UCSD-AML1 (cell line): ENCODE measurements around the gene KCNG1.

Experiments used
- DNase-seq: peaks from one replicate; lab custom pipeline; 2025; ENCODE audit not compliant: unreplicated experiment; lab: John Stamatoyannopoulos, UW

Gene KCNG1

GRCh38 chr20:51036226-51036625, 13.3 kb upstream of the KCNG1 start:
- DNase-seq = no peak

GRCh38 chr20:51034988-51035656, 12.2 kb upstream of the KCNG1 start:
- no peak for DNase-seq

- no peak for DNase-seq
Measured at GRCh38 chr20:51034476-51034875, 11.6 kb upstream of the KCNG1 start.

- DNase-seq = no peak
Measured at GRCh38 chr20:51029963-51030920, 7.3 kb upstream of the KCNG1 start.

- no peak for DNase-seq
Measured at GRCh38 chr20:51029556-51029955, 6.6 kb upstream of the KCNG1 start.

DNA sequence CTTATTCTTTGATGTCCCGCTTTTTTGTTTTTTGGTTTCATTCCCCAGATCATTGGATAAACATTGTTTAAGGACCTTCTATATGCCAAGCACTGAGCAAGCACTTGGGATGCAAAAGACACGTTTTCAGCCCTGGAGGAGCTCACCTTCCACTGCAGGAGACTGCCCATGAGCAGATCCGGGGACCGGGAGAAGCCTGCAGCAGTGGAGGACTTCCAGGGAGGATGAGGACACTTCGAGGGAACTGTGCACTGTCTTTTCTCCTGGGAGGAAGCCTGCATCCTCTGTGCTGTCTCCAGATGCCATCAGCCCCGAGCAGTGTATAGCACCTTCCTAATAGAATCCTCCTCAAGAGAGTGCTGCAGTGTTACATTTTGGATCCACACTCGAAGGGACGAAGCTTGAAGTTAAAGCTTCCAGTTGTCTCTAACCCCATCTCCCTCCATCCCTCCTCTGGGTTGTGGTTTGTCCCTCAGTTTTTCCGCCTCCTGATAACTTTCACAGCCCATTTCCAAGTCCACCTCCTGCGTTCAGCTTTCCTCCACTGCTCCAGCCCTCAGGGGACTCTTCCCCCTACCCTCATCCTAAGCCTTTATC, 5.8 kb upstream of the KCNG1 start:
- DNase-seq = no peak

- no peak for DNase-seq
Measured at GRCh38 chr20:51027035-51027795, 4.3 kb upstream of the KCNG1 start.

DNA sequence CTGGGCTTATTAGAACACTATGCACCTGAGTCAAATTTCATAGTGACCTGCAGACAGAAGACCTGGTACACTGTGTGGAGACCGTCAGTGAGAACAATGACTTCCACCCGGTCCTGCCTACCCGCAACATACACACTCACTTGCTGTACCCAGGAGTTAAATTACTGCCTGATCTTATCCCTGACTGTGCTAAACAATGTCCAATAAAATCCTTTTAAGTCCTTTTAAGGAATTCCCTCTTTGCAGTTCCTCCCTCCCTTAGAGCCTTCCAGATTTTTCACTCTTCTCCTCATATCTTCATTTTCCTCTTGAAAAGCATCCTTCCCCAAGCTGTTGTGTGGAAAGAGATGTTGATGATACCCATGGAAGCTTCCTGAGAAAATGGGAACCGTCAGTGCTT, 3.4 kb upstream of the KCNG1 start:
- no peak for DNase-seq

DNA sequence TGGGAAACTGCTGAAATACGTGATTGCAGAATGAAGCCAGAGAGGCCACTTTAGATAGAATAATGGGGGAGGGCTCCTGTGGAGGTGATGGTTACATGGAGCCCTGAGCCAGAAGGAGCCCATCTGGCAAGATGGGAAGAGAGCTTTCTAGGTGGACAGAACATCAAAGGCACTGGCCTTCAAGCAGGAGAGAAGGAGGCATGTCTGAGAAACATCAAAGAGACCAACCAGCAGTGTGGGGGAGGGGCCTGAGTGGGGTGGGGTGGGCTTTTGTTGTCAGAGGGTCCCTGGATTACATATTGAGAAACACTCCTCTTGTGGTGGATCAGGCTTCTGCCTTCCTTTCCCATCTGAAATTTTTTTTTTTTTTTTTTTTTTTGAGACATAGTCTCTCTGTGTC, 1.9 kb upstream of the KCNG1 start:
- DNase-seq = no peak

DNA sequence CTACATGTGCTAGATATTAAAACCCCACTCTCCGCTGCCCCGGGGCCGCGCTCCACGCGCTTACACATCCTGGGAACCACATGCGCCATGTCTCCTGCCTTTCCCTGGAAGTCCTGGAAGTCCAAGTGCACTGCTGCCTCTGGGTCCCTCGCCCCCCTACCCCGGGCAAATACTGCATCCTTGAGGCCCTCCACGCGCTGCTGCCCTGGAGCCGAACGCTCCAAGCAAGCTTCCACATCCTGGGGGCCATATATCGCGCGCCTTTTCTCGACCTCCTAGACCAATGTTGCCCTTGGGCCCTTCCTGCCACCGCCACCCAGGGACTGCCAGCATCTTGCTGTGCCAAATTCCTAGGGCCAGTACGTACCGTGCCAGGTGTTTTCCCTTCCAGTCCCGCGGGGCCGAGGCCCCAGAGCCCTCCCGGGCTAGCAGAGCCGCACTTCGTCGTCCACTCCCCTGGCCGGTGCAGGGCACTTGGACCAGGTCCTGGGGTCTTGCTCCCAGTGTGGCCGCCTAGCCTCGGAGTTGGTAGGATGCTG, 779 bp upstream of the KCNG1 start:
- no peak for DNase-seq

- DNase-seq = no peak
Measured at GRCh38 chr20:51022227-51022802, 592 bp downstream of the KCNG1 start.

GRCh38 chr20:51021067-51022025, 1.6 kb downstream of the KCNG1 start:
- no peak for DNase-seq

DNA sequence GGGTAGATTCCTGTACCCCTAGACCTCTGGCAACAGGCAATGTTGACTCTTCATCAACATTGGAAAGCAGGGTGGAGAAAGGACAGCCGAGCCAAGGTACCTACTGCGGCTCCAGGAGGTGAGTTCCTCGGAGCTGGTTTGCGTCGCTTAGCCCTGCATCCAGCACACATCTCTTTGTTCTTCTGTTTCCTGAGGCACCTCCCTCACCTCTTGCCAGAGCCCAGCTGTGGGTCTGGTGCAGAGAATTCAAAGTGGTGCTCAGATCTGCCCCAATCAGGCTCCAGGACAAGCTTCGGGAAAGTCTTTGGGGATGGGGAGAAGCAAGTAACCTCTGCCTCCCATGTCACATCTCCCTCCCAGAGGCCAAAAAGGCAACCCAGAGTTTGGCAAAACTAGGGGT, 2.2 kb downstream of the KCNG1 start:
- DNase-seq = no peak

GRCh38 chr20:51019656-51020592, 3.0 kb downstream of the KCNG1 start:
- no peak for DNase-seq

GRCh38 chr20:51017251-51017650, 5.7 kb downstream of the KCNG1 start:
- DNase-seq = no peak

- no peak for DNase-seq
Measured at GRCh38 chr20:51016521-51016920, 6.4 kb downstream of the KCNG1 start.

- peak; percentile 33 for DNase-seq
Measured at GRCh38 chr20:51014797-51015722, 7.8 kb downstream of the KCNG1 start.
